Measurements from ENCODE around the gene MT1M.
A peak's percentile ranks its signal among the peaks of the same experiment; 100 is the strongest.
"Not testable (repeated sequence)": the region's sequence is repeated elsewhere in the genome, so short reads cannot be mapped to it uniquely, and the experiment has no call there.

MT1M gene

DNA sequence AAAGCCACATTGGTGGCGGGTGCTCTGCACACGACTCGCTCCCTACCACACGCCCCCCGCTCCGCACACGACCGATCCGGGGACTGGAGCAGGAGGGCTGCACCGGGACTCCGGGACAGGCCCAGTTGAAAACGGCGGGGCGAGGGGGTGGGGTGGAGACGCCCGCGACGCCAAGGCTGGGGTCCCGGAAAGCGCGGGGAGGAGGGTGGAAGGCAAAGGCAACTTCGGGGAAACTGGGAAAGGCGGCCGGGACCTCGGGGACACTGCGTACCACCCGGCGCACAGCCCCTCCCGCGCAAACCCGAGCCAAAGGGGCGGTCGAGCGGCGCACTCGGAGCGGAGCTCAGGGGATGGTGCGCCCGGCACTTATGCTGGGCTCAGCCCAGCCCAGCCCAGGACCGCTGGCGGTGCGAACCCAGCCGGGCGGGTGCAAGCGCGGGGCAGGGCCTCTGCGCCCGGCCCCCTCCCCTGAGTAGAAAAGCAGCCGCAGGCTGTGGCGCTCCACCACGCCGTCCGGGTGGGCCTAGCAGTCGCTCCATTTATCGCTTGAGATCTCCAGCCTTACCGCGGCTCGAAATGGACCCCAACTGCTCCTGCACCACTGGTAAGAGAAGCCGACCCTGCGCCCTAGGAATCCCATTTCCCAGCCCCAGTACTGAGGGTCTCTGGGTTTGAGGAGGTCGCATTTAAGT lies at the start of gene MT1M:
MT1M (plus strand) TSS at position 504 of the 692 bp plus-strand sequence; CDS start at position 577, 73 bp downstream.
- DNase-seq = peak in 36 of 51 donors; percentile 28 to 80 (median 60)

- not testable (repeated sequence) for DNase-seq
These were observed 49.5 kb upstream of the MT1M start for GRCh38 chr16:56582911-56583310.

DNA sequence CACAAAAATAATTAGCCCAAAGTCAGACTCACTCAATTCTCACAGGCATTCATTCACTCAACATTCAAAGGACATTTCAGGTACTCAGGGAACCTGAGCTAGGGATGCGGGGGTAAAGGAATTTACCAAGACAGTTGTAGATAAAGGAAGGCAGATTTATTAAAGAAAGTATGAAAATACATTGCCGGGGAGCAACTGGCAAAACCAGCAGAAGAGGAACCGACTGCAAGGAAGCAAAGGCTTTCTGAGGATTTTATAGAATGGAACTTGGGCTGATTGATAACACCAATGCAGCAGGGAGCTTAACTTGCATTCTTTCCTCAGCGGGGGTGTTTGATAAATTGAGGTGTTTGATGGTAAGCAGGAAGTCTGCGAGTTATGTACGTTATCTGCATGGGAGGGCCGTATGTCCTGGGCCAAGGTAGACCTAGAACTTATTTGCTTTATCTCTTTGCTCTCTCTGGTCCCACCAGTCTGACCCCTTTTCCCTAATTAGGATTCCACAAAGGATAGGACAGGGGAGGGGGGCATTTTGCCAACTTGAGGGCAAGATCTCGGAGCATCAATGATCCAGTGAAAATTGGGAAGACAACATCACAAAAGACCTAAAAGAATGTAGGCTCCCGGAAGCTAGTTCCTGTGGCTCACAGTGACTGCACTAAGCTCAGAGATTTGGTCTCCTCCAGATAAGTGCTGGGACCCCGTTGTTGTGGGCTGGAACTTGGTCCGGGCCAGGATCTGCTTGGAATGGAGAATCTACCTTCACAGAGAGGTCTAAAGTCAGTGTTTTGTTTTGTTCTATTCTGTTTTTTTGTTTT lies 48.9 kb upstream of the MT1M start:
- no peak for DNase-seq

- DNase-seq = no peak
These were observed 48.2 kb upstream of the MT1M start for GRCh38 chr16:56584276-56584675.

DNA sequence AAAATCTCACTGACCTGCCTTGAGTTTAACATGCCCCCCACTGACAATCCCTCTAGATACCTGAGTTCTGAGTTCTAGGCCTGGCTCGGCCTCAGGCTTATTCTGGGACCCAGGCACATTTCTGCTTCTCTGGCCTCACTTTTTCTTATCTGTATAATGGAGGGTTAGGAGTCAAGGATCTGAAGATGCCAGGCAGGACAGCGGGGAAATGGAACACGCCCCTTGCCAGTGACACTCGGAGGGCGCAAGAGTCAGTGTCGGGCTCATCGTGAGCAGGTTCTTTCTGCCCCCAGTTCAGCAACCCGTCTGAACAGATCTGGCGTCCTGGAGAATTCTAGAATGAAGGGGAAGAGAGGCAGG lies 43.7 kb upstream of the MT1M start:
- DNase-seq = no peak

DNA sequence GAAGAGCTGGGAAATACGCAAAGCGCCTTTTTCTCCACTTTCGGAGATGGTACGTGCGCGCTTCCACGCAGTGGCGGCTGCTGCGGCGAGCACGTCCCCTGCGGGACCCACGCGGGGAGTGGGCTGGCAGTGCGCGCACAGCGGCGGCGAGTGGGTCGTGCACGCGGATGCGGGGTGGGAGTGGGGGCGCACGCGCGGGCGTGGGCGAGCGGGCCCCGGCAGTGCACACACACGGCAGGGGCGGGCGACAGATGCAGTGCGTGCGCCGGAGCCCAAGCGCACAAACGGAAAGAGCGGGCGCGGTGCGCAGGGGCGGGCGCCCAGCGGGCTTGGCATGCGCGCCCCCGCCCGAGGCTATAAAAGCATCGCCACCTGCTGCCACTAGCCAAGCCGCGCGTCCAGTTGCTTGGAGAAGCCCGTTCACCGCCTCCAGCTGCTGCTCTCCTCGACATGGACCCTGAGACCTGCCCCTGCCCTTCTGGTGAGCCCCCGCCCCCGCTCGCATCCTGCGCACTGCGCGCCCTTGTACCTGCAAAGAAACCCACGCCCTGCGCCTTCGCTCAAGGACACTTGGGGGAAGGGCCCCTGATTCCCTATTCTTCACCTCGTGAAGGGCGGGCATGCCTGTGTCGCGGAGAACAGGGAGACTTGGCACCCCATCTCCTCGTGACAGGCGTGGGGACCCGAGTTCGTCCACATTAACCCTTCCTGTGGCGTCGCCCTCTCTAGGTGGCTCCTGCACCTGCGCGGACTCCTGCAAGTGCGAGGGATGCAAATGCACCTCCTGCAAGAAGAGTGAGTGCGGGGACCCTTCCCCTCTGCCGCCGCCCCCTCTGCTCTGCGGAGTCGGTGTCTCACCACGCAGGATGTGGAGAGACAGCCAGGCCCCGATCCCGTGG lies 43.1 kb upstream of the MT1M start, which contains the start of gene MT3:
MT3 (plus strand) TSS at position 388 of the 899 bp plus-strand sequence; CDS start at position 451, 63 bp downstream.
- peak in 45 of 51 donors; percentile 30 to 88 (median 73) for DNase-seq

GRCh38 chr16:56591377-56592060 lies 40.9 kb upstream of the MT1M start:
- peak in 2 of 51 donors; percentile 26 to 47 for DNase-seq

- DNase-seq = no peak
These were observed 38.7 kb upstream of the MT1M start for GRCh38 chr16:56593573-56594291.

GRCh38 chr16:56594292-56594619 lies 38.2 kb upstream of the MT1M start:
- DNase-seq = no peak

DNA sequence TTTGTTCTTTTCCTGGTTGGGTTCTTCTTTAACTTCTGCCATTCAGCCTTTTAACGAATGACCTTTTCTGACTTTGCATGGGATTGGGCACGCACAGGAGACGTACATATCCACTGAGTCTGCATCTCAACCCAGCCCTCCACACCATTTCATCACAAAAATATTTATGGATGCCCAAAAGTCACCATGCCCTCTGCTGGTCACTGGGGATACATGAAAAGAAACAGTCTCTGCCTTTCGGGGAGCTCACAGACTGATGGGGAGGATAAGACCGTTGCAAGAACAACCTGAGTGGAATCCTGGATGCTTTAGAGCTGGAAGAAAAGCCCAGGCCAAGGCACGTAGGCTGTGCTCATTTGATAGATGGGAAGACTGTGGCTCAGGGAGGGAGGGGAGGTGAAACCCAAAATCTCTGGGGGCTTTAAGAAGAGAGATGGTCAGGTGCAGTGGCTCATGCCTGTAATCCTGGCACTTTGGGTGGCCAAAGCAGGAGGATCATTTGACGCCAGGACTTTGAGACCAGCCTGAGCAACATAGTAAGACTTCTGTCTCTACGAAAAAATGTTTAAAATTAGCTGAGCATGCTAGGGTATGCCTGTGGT lies 32.0 kb upstream of the MT1M start:
- peak in 24 of 51 donors; percentile 17 to 78 (median 46) for DNase-seq

- DNase-seq = peak in 6 of 51 donors; percentile 15 to 37 (median 24)
These were observed 31.1 kb upstream of the MT1M start for GRCh38 chr16:56601325-56601724.

GRCh38 chr16:56603589-56603988 lies 28.9 kb upstream of the MT1M start:
- peak in 16 of 51 donors; percentile 17 to 60 (median 45) for DNase-seq

DNA sequence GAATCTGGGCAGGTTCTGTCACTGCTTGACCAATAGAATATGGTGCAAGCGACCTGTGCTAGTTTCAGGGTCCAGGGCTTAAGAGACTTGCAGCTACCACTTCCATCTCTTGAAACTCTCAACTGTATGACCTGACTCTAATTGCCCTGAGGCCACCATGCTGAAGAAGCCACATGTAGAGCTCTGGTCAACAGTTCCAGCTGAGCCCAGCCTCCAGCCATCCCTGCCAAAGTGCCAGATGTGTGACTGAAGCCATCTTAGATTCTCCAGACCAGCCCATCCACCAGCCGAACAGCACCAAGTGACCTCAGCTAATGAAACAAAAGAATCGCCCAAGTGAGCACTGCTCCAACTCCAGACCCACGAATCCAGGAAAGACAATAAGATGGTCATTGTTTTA lies 27.5 kb upstream of the MT1M start:
- no peak for DNase-seq

DNA sequence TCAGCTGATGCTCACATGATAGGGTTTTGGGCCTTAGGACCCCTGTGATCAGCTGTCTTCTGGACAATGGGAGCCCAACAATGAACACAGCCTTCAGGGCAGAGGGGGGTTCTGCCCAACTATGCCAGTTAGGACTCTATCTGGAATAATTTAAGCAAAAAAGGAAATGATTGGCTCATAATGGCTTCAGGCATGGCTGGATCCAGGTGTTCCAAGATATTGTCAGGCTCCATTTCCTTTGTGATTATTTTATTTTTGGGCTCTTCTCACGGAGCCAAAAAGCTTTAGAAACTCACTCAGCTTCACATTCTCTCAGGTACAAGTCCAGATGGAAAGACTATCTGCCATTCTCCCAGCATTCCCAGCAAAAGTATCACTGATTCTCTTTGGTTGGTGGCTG lies 27.0 kb upstream of the MT1M start:
- no peak for DNase-seq

DNA sequence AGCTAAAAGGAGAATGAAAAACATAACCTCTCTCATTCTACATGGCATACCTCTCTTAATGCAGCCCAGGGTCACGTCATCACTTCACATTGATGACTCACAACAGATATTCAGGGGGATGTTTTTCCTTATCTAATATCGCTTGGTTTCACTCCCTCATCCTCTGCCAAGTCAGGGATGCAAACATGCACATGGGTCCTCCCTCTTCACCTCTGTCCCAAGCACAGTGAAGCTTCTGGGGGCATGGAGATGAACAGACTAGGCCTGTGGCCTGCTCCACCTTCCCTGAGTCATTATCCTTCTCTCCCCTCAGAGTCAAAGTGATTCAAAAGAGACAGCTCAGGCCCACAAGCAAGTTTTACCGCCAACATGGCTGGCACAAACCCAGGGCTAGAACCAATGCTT lies 26.4 kb upstream of the MT1M start:
- peak in 4 of 51 donors; percentile 10 to 46 (median 23) for DNase-seq

DNA sequence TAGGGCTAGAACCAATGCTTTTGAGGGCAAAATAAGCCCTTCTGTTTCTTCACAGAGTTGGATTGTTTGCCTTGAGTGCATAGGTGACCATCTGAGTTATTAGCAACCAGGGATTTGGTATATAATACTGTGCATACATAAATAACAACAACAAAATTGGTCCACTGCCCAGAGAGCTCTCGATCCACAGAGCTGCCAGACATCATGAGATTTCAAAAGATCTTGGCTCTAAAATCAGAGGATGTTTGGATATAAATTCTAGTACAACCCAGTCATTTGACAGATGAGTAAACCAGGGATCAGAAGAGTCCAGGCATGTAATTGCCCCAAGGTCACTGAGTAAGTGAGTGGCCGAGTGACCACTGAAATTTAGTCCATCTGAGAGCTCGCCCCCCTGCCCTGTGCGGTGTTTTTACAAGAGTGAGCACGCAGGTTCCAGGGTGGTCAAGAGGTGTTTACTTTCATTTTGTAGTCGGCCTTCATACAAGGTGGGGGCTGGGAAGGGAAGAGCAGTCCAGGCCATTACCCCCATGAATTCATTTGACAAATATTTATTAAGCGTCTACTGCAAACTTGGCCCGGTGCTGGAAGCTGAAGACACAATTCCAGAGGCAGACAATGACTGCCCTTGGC lies 25.9 kb upstream of the MT1M start:
- DNase-seq = peak in 5 of 51 donors; percentile 15 to 50 (median 26)

GRCh38 chr16:56607109-56607618 lies 25.3 kb upstream of the MT1M start:
- peak in 5 of 51 donors; percentile 23 to 50 (median 37) for DNase-seq

GRCh38 chr16:56607675-56608042 lies 24.8 kb upstream of the MT1M start:
- no peak for DNase-seq
